Stimulated activated CD8-positive, alpha-beta memory T cell treated with anti-CD3 and anti-CD28 coated beads, Interleukin-7, amount 100 ng/mL, for 1 hour (primary cell): ENCODE results near the gene BLM.

Experiments used
- DNase-seq, 2 donors: peaks; one replicate each; pipeline ENCODE4 v3.0.0-alpha.2; 2020; ENCODE audit warnings: low read depth in 2 of 2

The BLM gene

DNA sequence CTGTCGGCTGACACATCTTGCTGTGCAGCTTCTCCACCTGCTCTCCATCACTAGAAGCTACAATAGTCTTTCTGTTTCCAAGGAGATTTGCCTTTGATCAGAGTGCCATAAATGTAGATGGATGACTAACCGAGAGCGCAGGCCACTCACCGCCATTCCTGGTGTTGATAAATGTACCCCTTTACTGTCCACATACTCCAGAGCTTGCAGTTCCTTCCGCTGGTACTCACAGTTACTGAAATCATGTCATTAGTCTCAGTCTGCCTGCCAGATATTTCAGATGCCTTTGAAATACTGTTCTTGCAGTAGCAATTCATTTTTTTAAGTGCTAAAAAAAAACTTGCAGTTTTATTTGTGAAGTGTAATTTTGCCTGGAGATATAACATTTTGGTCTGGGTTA lies 72.3 kb downstream of the BLM start:
- DNase-seq, result no peak

DNA sequence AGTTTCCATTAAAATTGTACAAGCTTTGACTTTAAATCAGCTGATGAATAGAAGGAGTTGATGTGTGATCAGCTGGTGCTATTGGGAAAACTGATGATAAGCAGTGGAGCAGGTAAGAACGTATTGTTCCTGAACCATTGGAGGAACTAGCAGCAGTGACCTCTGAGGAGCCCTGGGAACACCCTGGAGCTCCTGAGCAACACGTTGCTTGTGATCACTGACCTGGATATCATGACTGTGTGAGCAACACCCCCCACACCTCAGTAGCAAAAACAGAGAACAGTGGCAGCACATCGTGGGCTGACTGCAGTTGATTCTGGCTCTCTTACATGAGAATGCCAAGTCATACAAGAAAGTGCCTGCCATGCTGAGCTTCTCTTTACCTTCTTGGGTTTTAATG lies 72.9 kb downstream of the BLM start:
- DNase-seq, result no peak

DNA sequence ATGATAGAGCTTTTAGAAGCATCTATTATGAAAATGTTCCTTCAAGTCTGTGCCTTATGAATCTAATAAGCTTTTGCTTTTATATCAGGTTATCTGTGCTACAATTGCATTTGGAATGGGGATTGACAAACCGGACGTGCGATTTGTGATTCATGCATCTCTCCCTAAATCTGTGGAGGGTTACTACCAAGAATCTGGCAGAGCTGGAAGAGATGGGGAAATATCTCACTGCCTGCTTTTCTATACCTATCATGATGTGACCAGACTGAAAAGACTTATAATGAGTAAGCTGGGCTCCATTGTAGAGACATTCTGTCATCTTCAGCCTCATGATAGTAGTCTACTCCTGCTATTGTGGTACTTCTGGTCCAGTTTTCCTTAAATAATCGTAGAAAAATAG lies 73.4 kb downstream of the BLM start:
- no peak for DNase-seq

DNA sequence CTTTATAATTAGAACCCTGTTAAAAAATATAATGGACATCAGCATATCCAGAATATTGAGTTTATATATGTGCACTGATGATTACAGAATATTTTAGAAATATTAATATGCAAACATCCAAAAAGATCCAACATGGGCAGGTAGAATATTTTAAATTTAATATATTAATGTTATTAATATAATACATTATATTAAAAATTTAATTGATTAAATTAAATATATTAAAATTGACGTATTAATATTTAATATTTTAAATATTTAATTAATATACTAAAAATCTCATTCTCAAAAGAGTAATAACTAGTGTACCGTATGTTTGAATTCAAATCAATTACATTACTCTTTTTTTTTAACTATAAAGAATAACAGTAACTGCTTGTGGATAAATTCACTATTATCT lies 77.4 kb downstream of the BLM start:
- no peak for DNase-seq

DNA sequence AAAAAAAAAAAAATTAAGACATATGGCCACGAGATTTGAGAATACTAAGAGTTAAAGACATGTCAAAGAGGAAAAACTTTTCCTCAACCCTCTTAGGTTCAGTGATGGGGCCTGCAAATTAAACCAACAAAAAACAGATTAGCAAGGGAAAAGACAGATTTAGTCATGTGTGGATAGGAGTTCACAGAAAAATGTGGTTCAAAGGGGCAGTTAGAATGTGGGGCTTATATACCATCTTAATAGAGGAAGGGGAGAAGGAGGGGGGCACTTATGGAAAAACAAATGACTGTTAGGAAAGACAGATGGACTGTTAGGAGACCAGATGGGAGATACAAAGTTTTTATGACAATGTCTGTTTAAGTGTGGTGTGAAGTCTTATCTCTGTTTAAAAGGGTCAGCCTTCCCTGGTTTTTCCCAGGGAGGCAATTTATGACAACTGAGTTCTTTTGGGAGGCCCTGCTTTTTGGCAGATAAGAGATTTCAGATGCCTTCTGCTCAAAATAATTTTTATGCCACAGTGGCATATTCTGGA lies 82.6 kb downstream of the BLM start:
- no peak for DNase-seq

DNA sequence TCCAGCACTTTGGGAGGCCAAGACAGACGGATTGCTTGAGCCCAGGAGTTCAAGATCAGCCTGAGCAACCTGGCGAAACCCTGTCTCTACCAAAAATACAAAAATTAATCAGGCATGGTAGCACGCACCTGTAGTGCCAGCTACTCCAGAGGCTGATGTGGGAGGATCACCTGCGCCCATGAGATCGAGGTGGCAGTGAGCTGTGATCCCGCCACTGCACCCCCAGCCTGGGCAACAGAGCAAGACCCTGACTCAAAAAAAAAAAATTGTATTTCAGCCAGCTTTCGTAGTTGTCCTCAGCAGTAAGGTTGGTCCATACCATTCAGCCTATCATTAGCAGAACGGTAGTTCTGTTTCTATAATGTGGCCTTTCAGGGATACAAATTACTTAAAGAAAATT lies 84.7 kb downstream of the BLM start:
- no peak for DNase-seq

DNA sequence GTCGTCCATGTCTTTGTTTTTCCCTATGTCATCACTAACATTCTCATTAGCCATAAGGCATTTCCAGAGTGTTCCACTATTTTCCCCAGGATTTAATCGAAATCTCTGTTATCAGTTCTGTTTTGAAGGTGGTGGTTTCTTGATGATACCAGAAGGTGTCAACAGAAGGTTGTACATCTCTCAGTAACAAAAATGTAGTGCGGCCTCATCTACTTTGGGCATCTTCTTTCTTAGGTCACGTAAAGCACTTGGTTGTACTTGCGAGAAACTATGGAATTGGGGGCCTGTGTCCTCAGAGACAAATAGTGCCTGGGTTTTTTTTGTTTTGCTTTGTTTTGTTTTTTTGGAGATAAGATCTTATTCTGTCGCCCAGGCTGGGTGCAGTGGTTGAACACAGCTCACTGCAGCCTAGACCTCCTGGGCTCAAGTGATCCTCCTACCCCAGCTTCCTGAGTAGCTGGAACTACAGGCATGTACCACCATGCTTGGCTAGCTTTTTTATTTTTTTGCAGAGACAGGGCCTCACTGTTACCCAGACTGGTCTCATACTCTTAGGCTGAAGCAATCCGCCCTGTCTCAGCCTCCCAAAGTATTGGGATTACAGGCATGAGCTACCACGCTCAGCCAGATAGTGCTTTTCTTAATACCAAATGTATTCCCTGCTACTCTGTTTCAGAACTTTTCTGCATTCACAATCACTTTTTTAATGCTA lies 90.1 kb downstream of the BLM start:
- DNase-seq, result no peak

DNA sequence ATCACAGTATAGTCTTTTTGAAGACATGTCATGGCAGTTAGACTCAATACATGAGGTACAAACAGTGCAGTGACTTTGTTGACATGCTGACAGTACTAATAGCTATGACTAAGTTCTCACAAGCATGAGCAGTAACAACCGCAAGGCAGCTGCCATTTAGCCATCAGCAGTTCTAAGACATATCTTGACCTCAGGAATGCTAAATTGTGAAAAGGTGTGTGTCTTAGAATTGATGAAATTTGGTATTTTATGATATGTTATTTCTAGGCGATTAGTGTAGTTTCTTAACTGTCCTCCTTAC lies 90.6 kb downstream of the BLM start:
- no peak for DNase-seq

DNA sequence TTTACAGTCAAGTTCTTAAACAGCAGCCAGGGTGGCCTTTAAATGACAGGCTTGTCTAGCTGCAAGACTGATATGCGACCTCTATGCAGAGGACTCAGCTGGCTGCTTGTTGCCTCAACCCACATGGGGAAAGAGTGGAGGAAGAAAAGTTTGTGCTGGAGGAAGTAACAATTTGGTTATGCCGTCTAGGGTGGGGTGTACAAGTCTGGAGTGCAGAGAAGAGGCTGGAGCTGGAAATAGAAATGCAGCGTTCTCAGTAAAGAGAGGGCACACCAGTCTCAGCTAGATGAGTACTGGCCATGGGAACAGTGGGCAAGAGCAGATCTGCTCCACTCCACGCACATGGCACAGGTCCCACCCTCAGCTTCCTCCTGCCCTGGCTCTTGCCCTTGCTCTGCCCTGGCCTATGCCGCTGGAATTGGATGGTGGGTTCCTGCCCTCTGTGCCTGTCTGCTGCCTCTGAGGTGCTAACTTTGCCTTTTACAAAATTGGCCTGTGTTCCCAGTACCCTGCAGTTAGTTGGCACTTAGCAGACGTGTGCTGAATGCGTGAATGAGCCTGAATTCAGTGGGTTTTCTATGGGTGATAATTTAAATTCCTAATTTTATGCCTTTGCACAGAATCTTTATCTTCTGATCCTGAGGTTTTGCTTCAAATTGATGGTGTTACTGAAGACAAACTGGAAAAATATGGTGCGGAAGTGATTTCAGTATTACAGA lies 91.5 kb downstream of the BLM start:
- no peak for DNase-seq

DNA sequence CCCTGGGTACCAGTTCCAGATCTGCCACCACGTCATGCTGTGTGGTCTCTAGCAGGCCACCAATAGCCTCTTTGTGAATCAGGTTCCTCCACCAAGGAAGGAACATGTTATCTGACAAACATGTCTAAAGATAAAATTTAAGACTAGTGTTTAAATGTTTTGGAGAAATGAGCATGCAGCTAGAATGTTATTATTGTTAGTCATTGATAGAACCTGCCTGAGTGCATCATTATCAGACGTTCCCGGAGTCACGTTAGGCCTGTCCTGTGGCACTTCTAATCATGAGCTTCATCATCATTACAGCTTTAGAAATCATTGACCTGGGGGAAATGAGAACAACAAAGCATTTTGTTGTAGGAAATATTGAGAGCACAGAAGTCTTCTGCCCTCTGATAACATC lies 92.4 kb downstream of the BLM start:
- DNase-seq, result no peak

DNA sequence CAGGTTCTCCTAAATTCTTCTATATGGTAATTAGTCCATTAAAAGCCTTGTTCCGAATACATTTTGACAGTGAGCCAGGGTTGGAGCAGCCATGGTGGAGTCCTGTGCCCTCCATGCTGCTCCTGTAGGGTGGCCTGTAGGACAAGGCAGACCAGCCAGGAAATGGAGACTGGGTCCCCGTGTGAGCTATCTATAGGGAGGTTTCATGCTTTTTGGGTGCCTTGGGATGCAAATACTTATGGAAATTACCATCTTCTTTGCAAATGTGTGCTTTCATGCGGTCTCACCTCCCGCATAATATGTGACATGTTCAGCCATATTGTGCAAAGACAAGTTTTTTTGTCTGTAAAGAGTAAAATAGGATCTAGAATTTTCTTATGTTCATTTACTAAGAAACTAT lies 93.2 kb downstream of the BLM start:
- DNase-seq, result no peak

DNA sequence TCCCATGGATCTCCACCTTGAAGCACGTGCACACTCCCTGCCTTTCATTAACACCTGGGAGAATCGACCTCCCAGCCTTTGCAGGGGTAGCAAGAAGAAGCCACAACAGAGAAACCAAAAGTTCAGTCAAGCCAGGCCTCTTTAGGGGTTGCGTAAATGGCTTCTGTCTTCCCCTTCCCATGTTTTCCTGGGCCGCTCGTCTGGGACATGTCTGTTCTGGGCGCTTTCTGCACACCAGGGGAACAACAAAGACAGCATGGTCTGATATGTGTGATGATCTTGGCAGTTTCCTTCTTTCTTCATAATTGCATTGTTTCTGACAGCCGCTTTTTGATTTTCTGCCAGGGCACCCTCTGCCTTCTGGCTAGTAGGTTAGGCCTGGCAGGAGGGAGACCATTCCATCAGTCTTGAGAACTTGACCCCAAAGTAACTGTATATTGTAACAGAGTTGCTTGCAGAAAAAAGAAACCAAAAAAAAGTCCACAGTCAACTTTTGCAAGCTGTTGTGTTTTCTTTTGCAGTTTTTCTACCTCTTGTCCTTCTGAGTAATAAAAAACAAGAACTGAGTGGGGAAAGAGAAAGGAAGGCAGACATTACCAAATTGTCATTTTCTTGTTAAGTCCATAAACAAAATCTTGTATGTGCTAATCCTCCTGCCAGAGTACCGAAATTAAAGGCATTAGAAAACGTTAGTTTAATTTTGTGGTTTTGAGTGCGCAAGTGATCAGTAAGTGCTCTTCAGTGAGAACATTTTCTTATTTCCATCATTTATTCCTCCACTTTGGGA lies 95.2 kb downstream of the BLM start:
- no peak for DNase-seq

DNA sequence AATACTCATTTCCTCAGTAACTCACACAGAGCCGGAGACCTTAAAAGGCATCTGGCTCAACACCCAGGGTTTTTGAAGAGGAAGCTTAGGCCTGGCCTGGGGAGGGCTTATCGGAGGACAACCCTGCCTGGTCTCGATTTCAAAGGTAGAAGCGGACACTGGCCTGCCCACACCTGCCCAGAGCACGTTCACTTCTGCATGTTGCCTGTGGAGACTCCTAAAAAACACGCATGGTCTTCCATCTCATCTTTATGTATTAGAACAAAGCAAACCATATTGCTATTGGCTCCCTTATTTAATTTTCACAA lies 95.8 kb downstream of the BLM start:
- no peak for DNase-seq

DNA sequence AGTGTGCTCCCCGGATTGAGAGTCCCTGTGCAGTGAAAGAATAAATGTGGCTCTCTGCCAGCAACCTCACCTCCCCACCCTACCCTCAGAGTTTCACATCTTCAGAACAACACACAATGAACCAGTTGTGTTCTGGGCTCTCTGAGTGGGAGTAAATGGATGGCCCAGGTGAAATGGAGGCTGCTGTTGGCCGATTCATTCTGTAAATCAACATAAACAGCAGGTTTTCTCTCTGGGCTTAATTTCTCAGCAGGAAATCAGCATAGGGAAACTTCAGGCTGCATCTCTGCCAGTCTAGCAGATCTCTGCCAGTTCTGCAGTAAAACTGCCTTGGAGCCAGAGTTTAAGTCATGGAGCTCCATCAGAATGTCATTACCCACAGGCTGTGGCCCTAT lies 96.6 kb downstream of the BLM start:
- DNase-seq, result no peak

DNA sequence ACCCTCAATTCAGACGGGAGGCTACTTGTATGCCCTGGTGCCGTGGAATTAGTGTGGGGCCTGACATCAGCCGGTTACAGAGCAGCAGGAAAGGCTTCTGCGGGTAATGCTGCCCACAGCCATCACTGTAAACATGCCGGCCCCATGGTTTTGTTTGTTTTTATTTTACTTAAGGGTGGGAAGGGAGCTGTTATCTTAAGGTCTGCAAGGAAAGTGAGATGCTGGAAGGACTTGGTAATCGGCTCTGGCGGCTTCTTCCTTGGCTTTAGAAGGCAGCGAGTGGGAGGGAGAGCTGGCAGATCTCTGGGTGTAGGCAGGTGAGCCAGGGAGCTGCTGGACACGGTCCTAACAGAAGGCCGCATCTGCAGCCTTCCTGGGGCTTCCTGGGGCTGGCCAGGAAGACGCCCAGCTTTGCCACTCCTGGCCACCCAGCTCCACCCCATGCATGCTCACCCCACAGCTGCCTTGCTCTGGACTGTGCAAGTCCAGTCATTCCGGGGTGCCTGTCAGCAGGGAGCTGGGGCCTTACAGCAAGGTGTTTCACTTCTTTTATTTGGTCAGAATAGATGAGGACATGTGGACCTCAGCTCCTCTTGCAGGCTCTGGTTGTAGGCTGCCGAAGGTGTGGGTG lies 97.2 kb downstream of the BLM start:
- DNase-seq, result no peak

DNA sequence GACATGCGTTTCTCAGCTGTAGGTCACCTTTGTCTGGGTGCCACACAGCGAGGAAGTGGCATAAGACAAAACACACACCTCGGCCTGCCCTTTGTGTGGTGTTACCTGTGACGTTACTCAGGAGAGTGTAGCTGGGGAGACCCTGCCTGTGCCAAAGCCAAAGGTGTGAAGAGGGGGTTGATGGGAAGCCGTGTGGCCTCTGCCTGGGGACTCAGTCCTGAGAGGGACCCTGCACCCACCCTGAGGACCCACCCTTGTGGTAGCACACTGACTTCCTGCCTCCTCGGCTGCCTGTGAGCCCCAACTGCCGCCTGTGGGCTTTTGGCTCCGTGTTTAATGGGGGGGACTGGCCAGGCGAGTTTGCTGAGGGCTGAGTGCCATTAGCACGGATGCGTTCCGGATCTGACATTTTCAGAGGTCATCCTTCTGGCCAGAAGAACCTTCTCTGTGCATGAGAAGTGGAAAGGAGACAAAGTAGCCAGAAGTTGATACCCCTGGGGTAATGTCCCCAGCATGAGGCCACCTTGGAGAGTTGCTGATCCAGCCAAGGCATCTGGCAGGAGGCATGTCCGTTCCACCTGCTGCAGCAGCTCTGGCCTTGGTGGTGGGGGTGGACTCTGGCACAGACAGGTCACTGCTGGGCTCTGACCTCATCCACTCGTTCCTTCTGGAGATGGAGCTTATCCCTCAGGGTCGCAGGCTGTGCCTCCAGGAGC lies 99.4 kb downstream of the BLM start:
- DNase-seq, result no peak

DNA sequence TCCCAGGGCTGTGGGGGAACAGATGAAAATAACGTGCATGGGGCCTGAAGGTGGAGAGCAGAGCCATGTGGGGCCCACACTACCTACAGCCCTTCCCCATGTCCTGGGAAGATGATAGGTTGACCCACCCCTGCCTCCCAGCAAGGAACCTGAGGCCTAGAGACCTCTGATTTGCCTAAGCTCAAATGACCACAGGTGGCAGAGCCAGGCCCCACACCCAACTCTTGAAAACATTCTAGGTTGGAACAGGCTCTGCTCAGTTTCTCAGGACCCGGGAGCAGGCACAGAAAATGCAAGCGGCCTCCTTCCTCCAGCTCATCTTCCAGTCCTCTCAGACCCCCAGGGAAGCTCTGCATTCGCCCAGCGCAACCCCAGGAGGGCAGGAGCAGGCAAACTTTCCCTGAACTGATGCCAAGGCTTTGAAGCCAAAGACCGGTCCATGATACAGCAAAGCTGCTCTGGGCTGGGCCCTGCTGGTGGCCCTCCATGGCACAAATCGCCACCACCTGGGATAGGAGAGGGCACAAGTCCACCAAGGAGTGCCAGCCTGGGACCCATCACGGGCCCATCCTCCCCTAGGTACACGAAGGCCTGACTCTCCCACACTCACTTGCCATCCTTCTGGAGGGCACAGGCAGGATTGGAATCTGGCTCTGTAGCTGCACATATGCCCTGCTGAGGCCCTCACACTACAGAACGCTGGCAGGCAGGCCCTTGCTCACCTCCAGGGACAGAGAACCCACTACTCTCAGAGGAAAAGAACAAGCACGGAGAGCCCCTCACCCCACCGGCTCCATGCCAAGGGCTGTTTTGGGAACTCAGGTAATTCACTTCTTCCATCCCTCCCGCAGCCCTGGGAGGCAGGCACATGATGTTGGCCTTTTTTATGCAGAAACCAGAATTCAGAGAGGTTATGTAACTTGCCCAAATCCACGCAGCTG lies 100.2 kb downstream of the BLM start:
- DNase-seq, result no peak

DNA sequence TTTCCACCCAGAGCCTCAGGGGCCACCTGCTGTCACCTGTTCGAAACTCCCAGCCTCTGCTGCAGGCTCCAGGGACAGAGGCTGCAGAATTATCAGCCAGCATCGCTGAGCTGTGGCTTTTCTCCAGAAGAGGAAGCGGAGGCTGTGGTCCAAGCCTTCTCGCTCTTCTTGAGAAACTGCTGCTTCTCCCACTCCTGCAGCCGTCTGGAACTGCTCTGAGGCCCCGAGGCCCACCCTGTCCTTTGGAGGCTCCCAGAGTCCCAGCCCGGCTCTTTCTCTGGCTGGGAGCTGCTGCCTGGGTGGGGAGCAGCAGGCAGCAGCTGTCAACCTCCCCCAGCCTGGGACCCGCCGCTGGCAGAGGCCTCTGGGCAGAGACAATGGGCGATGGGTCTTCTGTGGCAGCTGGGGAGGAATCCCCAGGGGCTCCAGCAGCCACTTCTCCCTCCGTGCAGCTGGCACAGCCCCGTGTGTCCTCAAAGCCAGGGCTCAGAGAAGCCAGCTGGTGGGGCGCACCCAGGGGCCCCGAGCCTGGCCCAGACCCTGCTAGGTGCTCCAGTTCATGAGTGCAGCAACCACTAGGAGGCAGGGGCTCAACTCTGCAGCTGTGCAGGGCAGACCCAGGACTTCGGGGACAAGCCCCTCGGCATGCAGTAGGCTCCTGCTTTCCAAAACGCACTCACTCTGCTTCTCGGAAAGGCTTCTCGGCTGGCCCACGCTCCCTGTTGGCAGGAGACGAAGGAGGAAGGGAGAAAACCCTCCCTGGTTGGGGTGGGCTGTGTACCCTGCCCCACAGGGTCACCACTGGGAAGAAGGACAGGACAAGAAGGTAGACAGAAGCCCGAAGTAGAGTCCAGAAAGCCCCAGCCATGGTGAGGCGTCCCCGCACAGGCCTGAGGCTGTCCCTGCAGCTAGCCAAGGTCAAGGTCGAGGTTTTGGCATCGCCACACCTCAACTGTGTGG lies 101.4 kb downstream of the BLM start:
- no peak for DNase-seq

DNA sequence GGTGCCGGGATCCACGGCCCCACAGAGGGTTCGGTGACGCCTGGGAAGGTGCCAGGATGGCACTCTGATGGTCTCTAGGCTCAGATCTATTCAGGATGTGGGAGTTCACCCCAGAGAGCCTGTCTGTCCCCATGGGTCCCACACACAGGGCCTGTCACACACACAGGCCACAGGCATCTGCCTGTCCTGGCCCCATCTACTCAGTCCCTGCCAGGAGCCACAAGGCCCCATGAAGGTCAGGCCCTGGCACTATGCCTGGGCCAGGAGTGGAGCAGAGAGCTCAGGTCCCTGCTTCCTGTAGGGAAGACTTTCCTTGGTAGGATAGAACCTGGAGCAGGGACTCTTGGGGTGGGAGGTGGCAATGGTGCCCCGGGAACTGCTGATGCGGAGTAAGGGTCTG lies 102.2 kb downstream of the BLM start:
- no peak for DNase-seq

DNA sequence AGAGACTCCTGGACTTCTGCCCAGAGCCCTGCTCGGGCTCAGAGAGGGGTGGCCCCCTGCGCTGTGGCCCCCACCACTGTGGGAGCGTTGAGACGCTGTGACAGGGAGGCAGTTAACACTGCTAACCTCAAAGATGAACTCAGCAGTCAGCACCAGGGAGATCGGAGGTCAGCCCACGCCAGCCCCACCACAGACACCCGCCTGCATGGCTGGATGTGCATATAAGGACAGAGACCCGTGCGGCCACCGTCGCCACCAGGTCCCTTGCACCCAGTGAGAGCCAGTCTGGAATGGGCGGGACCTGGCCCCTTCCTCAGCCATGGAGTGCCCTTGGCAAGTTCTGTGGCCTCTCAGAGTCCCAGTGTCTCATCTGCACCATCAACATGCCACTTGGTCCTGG lies 102.7 kb downstream of the BLM start:
- DNase-seq, result no peak
